Stimulated activated CD4-positive, alpha-beta T cell treated with anti-CD3 and anti-CD28 coated beads, Interleukin-15, amount 100 ng/mL, for 24 hours (primary cell): ENCODE data around the gene PRMT5.
A peak's percentile ranks its signal among the peaks of the same experiment; 100 is the strongest.

ENCODE experiments used
- DNase-seq: peaks from one replicate; pipeline ENCODE4 v3.0.0-alpha.2; 2020

PRMT5 gene

DNA sequence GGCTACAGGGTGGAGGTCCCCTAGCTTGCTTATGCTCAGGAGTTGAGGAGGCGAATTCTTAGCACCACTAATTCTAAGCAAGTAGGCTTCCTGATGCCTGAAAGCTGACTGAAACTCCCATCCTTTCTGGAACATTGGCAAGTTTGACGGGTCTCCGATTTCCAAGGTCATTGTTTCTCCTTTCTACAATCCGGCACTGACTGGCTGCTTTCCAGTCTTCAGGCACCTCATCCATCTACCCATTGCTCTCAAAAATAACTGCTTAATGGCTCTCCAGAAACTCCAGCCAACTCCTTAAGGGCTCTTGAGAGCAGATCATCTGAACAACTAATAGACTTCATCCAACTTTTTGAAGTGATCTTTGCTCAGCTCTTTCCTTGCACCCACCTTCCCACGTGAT, 32.8 kb downstream of the PRMT5 start:
- no peak for DNase-seq

DNA sequence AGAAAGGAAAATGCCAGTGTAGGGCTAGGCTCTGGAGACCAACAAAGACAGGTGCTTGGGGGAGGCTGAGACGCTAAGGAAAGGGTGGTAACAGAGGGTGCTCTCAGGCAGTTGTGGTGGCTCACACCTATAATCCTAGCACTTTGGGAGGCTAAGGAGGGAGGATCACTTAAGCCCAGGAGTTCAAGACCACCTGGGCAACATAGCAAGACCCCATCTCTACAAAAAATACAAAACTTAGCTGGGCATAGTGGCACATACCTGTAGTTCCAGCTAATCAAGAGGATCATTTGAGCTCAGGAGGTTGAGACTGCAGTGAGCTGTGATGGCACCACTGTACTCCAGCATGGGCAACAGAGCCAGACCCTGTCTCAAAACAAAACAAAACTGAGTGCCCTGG, 33.8 kb downstream of the PRMT5 start:
- DNase-seq, result no peak

DNA sequence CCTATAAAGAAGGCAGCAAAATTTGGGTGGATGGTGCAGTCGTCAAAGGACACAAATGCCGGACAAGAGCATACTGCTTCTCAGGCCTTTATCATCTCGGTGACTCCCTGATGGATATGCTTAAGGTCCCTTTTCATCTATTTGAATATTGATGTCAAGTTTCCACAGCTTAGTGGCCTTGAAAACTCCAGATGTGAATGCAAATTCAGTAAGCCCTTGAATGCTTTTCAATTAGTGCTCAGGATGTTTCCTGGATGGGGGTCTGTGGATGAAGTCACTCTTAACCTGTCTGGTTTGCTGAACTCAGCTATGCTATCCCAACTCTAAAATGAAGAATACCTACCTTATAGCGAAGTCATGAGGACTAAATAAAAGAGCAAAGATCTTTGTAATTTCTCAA, 35.5 kb downstream of the PRMT5 start:
- no peak for DNase-seq

DNA sequence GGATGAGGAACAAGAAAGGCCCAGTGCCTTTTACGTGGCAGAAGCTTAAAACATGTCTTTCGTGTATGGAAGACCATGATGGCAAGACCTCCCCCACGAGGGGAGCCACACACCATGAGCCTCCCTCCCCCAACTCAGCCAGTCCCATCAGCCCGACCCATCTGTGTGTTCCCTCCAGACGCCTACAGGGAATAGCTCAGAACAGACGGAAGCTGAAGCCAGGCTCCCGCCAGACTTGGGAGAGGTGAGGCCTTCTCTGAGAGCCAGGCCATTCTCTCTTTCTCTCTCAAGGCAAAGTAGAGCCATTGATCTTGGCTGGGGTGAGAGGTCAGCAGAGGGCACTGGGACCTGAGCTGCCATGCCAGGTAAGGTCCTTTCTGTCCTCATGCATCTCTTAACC, 36.7 kb downstream of the PRMT5 start:
- DNase-seq, result no peak

DNA sequence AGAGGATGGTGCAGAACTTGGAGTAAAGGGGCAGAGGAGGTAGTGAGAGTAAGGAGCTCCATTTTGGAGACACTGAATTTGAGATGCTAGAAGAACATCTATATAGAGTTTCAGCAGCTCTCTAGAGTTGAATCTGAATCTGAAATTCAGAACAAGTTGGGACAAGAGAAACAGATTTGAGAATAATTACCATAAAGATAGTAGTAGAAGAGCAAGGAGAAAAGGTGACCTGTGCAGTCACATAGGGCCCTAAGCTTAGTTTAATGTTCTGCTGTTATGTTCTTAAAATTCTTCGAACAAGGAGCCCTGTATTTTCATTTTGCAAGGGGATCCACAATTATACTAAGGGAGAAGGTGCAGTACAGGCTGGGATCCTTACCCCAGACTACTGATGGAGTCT, 38.8 kb downstream of the PRMT5 start:
- DNase-seq, result no peak

DNA sequence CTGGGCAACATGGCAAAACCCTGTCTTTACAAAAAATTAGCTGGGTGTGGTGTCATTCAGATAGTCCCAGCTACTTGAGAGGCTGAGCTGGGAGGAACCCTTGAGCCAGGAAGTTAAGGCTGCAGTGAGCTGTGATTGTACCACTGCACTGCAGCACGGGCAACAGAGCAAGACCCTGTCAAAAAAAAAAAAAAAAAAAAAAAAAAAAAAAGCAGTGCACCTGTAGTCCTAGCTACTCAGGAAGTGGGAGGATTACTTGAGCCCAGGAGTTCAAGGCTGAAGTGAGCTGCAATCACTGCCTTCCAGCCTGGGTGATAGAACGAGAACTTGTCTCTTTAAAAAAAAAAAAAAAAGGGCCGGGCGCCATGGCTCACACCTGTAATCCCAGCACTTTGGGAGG, 40.5 kb downstream of the PRMT5 start:
- no peak for DNase-seq

DNA sequence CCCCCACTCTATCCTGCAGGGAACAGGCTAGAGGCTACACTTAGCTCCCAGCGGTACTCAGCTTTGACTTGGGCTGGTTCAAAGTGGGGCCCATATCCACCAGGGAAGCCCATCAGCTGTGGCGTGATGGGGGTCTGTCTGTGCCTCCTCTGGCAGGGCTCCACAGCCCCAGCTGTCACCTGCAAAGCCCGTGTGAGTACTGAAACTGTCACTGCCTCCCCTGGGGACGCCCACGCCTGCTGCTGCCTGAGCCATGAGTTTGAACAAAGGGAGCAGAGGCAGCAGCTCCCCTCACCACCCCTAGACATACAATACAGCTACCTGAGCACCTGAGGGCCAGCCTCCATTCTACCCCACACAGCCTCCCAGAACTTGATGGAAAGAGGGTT, 41.2 kb downstream of the PRMT5 start:
- DNase-seq, result peak; percentile 73

DNA sequence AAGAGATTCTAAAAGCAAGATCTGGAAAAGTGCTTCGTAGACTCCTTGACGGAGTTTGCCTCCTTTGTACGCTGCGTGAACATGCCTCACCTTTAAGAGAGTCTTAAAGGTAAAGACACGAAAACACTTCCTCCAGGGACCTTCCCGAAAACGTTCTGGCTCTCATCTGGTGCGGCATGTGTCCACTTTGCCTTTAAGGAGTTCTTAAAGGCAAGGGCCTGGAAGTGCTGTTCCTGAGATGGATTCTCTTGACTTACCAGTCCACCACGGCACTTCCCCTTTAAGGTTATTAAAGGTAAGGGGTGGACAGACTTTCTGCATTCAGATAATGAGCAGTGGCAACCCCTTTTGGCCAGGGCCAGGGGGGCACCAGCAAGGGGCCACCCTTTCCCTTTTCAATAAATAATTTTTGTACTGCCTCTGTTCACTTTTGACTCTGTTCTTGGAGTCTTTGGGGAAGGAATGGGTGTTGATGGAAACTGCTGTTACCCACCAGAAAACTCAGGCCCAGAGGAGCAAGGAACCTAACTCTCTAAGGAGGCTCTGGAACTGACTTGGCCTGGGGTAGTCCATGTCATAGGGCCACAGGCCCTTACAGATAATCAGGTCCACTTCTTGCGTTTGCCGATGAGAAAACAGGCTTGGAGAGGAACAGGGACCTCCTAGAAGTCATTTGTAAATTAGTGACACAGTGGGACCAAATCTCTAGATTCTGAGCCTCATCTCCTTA, 41.8 kb downstream of the PRMT5 start:
- peak; percentile 35 for DNase-seq

DNA sequence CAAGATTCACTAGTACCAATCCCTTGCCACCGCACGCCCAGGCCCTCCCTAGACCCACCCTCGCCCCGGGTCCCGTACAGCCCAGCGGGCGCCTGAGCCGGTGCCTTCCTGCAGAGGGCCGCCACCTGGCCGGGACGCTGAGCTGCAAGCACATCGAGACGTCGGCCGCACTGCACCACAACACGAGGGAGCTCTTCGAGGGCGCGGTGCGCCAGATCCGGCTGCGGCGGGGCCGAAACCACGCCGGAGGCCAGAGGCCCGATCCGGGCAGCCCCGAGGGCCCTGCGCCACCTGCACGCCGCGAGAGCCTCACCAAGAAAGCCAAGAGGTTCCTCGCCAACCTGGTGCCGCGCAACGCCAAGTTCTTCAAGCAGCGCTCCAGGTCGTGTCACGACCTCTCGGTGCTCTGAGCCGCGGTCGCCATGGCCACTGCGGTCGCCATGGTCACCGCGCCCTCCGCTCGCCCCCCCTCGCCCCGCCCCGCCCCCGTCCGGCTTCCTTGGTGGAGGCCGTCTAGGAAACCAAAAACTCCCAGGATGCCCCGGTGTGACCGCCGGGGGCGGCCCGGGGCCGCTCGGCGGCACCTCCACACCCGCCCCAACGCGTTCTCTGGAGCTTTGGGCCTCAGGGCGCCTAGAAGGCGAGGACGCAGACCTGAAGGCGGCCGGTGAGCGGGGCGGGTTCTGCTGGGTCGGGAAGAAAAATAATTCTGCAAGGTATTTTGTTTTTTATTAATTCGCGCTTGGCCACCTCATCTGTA, 42.5 kb downstream of the PRMT5 start:
- peak; percentile 79 for DNase-seq

DNA sequence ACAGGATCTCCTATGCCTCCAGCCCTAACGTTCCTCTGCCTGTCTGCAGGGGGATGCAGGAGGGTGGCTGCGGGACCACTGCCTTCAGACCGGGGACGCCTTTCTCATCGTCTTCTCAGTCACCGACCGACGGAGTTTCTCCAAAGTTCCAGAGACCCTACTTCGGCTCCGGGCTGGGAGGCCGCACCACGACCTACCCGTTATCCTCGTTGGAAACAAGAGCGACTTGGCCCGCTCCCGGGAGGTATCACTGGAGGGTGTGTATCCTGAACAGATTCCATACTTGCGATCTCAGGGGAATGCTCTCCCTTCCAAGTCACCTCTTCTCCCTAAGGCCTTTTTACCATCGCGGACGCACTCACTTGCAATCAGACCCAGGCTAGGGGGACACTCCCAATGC, 43.2 kb downstream of the PRMT5 start:
- DNase-seq, result no peak

DNA sequence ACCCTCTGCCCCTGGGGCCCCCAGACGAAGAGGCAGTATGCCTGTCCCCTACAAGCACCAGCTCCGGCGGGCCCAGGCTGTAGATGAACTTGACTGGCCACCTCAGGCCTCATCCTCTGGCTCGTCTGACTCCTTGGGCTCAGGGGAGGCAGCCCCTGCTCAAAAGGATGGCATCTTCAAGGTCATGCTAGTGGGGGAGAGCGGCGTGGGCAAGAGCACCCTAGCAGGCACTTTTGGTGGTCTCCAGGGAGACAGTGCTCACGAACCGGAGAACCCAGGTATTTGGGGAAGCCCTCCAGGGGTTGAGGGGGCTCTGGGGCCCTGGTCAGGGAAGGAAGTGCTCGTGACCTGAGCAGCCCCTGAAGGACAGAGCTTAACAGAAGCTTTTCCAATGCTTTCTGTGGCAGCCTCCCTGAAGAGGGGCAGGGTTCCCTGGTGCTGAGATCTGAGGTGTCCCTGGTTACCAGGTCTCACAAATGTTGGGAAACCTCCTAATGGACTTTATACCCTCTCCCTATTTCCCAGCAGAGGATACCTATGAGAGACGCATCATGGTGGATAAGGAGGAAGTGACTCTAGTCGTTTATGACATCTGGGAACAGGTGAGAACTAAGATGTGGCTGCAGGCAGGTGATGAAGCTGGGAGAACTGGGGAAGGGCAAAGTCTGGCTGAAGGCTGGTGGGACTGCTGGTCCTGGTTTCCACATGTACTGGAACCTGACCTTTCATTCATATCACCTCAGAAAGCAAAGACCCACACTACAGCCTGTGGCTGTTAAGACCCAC, 44.2 kb downstream of the PRMT5 start:
- no peak for DNase-seq

DNA sequence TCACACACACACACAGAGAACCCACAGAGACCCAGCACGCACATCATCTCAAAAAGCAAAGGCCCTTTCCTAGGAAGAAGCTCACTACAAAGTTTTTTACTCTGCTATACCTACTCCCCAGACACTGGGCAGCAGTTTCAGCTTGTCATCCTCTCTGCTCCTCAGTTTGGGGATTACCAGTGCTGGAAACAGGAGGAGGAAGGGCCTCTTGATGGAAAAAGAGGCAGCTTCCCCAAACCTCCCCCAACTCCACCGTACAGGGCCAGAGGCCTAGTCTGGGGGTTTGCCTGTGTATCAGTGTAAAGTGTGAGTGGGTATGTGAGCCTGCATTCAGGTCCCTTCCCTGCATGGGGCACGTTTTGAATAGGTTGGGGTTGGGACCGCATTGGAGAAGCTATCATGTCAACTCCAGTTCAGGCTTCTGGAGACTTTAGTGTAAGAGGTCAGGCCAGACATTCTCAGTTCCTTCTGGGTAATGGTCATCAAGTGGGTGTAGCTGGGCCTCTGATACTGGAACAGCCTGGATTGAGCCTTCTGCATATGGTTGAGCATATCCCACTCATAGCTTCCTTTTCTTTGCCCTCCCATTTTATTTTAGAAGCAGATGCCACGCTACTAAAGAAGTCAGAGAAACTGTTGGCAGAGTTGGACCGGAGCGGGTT, 45.0 kb downstream of the PRMT5 start:
- DNase-seq, result no peak

DNA sequence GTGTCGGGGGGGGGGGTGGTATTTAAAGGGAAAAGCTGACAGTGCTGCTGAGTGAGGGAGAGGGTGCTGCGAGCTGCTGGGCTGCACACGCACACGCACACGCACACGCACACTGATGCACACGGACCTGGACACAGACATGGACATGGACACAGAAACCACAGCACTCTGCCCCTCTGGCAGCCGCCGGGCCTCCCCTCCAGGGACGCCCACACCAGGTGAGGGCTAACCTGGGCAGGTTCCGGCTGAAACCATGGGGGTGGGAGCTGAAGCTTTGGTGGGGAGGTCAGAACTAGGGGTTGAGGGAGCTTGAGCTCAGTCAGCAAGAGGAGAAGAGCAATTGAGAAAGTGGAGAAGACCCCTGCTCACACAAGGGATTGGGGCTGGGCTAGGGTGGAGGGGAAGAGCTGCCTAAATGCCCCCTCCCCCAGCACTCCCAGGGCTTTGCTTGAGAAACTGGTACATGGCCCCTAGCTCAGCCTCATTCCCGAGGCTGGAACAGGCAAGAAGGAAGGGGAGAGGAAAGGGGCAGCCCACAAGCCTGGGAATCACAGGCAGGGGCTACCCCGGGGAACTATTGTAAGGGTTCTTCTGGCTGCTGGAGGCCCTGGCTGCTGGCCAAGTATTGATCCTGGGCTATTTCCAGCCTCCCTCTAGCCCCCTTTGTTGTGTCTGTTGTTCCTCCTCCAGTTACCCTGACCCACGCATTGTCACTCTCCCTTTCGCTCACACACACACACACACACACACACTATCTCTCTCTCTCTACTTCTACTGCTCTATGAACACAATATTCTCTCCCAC, 45.8 kb downstream of the PRMT5 start, which contains the start of gene REM2:
Gene REM2 (plus strand): TSS at position 50 of the 804 bp plus-strand sequence. CDS start 66 bp downstream, at position 116.
- DNase-seq, result no peak

DNA sequence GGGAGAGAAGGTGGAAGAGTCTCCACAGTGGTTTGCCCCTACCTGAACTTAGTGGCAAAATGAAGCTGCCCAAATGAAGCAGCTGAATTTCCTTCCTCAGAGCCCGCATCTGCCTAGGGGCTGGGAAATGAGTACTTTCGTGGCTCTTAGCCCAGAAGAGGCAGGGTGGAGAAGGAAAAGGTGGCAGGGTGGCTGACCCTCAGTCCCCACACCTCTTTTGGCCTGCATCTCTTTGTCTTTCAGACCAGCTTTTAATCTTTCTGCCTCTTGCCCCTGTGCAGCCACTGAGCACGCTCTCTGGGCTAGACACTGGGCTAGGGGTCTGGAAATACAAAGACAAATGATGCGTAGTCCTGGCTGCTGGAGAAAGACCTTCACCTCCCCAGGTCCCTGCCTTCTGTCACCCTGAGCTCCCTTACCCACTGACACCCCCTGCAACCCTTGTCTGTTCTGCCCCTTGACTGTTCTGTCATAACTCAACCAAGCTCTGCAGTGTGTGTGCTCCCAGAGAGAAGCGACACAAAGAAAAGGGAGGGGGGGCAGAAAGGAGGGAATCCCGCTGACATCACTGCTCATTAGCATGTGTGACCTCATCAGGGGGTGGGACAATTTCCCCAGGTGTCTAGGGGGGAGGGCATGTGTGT, 46.5 kb downstream of the PRMT5 start:
- DNase-seq, result peak; percentile 31

DNA sequence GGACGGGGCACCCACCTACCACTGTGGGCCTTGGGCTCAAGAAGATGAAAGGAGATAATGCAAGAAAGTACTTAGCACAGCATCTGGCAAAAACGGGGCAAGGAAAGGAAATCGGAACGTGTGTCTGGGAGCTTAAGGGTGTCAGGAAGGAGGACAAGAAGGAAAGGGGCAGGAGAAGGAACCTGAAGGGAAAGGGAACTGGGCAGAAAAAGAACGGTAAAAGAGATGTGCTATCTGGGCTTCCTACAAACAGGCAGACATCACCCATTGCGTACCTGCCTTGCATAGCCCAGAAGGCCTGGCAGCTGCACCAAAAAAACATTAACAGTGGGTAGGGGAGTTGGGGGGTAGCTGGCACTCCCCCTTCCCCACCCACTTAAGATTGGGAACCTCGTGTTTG, 47.1 kb downstream of the PRMT5 start:
- no peak for DNase-seq

DNA sequence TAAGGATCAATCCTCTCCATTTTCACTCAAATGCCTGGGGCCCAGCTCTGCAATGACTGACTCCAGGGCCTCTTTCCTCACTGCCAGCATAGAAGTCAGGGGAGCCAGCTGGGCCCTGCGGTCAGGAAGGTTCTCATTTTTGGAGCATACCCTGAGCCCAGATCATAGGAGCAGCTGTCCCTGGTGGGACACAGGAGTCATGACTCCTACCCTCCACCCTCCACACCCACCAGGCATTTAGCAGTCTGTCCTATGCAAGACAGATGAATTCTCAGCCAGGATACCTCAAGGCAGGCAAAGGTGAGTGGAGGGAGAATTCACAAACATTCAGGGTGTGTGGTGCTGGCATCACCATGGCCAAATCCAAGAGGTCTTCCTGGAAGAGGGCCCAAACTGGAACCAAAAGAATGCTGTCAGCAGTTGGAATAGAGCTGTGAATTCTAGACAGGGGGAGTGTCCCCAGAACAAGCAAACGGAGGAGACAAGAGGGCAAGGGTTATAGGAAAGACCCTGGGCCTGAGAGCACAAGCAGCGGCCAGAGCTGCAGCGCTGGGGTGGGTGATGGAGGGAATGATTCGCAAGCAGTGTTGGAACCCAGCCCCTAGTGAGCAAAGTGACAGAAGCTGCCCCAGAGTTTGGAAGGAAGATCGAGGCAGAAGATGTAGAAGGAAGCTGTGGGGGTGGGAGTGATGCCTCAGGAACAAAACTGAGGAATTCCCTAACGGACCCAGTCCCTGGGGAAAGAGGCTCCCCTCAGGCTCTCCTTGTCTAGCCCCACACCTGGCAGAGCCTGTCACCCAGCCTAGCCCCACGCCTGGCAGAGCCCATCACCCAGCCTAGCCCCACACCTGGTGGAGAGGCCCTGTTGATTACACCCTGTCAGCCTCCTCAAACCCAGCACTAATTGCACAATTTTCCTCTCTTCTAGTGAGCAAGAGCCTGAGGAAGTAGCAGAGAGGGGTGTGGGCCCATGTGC, 50.6 kb downstream of the PRMT5 start:
- no peak for DNase-seq

DNA sequence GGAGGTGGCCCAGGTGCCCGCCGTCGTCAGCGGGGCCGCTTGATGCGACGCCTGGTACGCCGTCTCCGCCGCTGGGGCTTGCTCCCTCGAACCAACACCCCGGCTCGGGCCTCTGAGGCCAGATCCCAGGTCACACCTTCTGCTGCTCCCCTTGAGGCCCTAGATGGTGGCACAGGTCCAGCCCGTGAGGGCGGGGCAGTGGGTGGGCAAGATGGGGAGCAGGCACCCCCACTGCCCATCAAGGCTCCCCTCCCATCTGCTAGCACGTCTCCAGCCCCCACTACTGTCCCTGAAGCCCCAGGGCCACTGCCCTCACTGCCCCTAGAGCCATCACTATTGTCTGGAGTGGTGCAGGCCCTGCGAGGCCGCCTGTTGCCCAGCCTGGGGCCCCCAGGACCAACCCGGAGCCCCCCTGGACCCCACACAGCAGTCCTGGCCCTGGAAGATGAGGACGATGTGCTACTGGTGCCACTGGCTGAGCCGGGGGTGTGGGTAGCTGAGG, 52.1 kb downstream of the PRMT5 start:
- DNase-seq, result no peak

DNA sequence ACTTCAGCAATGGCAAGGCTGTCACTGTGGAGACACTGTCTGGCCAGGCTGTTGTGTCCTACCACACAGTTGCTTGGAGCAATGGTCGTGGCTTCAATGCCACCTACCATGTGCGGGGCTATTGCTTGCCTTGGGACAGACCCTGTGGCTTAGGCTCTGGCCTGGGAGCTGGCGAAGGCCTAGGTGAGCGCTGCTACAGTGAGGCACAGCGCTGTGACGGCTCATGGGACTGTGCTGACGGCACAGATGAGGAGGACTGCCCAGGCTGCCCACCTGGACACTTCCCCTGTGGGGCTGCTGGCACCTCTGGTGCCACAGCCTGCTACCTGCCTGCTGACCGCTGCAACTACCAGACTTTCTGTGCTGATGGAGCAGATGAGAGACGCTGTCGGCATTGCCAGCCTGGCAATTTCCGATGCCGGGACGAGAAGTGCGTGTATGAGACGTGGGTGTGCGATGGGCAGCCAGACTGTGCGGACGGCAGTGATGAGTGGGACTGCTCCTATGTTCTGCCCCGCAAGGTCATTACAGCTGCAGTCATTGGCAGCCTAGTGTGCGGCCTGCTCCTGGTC, 53.3 kb downstream of the PRMT5 start:
- DNase-seq, result no peak

DNA sequence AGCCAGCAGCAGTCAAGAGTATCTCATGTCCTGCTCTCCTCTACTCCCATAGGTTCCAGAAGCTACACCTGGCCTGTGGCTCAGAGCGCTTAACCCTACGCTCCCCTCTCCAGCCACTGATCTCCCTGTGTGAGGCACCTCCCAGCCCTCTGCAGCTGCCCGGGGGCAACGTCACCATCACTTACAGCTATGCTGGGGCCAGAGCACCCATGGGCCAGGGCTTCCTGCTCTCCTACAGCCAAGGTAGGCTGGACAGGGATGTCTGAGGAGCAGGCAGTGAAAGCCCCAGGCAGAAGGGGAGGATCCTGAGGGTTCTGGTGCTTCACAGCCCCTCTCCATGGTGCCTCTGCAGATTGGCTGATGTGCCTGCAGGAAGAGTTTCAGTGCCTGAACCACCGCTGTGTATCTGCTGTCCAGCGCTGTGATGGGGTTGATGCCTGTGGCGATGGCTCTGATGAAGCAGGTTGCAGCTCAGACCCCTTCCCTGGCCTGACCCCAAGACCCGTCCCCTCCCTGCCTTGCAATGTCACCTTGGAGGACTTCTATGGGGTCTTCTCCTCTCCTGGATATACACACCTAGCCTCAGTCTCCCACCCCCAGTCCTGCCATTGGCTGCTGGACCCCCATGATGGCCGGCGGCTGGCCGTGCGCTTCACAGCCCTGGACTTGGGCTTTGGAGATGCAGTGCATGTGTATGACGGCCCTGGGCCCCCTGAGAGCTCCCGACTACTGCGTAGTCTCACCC, 54.0 kb downstream of the PRMT5 start:
- no peak for DNase-seq
